ENCODE measurements around the gene SLC6A3.

The SLC6A3 gene

GRCh38 chr5:1411099-1411498 lies 34.1 kb downstream of the SLC6A3 start:
- H3K4me1 ChIP-seq (ENCODE audit: insufficient read depth, low read length, poor library complexity, severe bottlenecking), result peaks cover 6% of the 10 kb centered on the region
- no peaks in the 10 kb centered on the region for H3F3A ChIP-seq (ENCODE audit: low read depth)
- no peaks in the 10 kb centered on the region for H4K20me1 ChIP-seq (ENCODE audit: insufficient read depth, low read length, poor library complexity, severe bottlenecking)
- no peak overlapping the region for H3K4me3 ChIP-seq (ENCODE audit: low read length, poor library complexity, severe bottlenecking)
- no peak overlapping the region for H3K9ac ChIP-seq (ENCODE audit: low read depth, low read length, poor library complexity, severe bottlenecking)
- no peaks in the 10 kb centered on the region for H3K36me3 ChIP-seq (ENCODE audit: insufficient read depth, low read length)
- no peak overlapping the region for H2AFZ ChIP-seq (ENCODE audit: low read length)
- no peaks in the 10 kb centered on the region for H3K79me2 ChIP-seq (ENCODE audit: insufficient read depth, low read length)
- no peaks in the 10 kb centered on the region for H3K9me2 ChIP-seq (replicated peaks; ENCODE audit: low read depth, low read length)
- H3K4me2 ChIP-seq (ENCODE audit: low read depth, low read length, poor library complexity, severe bottlenecking), result no peak overlapping the region
- H3K27me3 ChIP-seq (ENCODE audit: insufficient read depth, low read length, poor library complexity, severe bottlenecking), result no peaks in the 10 kb centered on the region
- TF ChIP-seq EZH2phosphoT487 (IDR thresholded peaks at IDR 0.05; ENCODE audit: borderline replicate concordance), result no peak
- TF ChIP-seq, protein P1, sequence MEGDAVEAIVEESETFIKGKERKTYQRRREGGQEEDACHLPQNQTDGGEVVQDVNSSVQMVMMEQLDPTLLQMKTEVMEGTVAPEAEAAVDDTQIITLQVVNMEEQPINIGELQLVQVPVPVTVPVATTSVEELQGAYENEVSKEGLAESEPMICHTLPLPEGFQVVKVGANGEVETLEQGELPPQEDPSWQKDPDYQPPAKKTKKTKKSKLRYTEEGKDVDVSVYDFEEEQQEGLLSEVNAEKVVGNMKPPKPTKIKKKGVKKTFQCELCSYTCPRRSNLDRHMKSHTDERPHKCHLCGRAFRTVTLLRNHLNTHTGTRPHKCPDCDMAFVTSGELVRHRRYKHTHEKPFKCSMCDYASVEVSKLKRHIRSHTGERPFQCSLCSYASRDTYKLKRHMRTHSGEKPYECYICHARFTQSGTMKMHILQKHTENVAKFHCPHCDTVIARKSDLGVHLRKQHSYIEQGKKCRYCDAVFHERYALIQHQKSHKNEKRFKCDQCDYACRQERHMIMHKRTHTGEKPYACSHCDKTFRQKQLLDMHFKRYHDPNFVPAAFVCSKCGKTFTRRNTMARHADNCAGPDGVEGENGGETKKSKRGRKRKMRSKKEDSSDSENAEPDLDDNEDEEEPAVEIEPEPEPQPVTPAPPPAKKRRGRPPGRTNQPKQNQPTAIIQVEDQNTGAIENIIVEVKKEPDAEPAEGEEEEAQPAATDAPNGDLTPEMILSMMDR (conservative IDR thresholded peaks at IDR 0.05; ENCODE audit: low read length), result no peak
- H3K9me3 ChIP-seq (ENCODE audit: insufficient read depth, low read depth, low read length), result no peaks in the 10 kb centered on the region

GRCh38 chr5:1410156-1411014 lies 34.9 kb downstream of the SLC6A3 start:
- H4K20me1 ChIP-seq (ENCODE audit: insufficient read depth, low read length, poor library complexity, severe bottlenecking), result no peaks in the 10 kb centered on the region
- H3K9me2 ChIP-seq (replicated peaks; ENCODE audit: low read depth, low read length), result no peaks in the 10 kb centered on the region
- H3K9ac ChIP-seq (ENCODE audit: low read depth, low read length, poor library complexity, severe bottlenecking), result no peak overlapping the region
- no peak for TF ChIP-seq EZH2phosphoT487 (IDR thresholded peaks at IDR 0.05; ENCODE audit: borderline replicate concordance)
- TF ChIP-seq, protein P1 (conservative IDR thresholded peaks at IDR 0.05; ENCODE audit: low read length), result no peak
- no peak overlapping the region for H3K4me2 ChIP-seq (ENCODE audit: low read depth, low read length, poor library complexity, severe bottlenecking)
- no peaks in the 10 kb centered on the region for H3K9me3 ChIP-seq (ENCODE audit: insufficient read depth, low read depth, low read length)
- H3K79me2 ChIP-seq (ENCODE audit: insufficient read depth, low read length), result no peaks in the 10 kb centered on the region
- no peaks in the 10 kb centered on the region for H3F3A ChIP-seq (ENCODE audit: low read depth)
- H3K4me3 ChIP-seq (ENCODE audit: low read length, poor library complexity, severe bottlenecking), result no peak overlapping the region
- no peak overlapping the region for H2AFZ ChIP-seq (ENCODE audit: low read length)
- H3K4me1 ChIP-seq (ENCODE audit: insufficient read depth, low read length, poor library complexity, severe bottlenecking), result peaks cover 6% of the 10 kb centered on the region
- no peaks in the 10 kb centered on the region for H3K36me3 ChIP-seq (ENCODE audit: insufficient read depth, low read length)
- H3K27me3 ChIP-seq (ENCODE audit: insufficient read depth, low read length, poor library complexity, severe bottlenecking), result no peaks in the 10 kb centered on the region

- H3F3A ChIP-seq (ENCODE audit: low read depth), result no peaks in the 10 kb centered on the region
- H3K4me2 ChIP-seq (ENCODE audit: low read depth, low read length, poor library complexity, severe bottlenecking), result no peak overlapping the region
- peaks cover 6% of the 10 kb centered on the region for H3K4me1 ChIP-seq (ENCODE audit: insufficient read depth, low read length, poor library complexity, severe bottlenecking)
- no peaks in the 10 kb centered on the region for H3K27me3 ChIP-seq (ENCODE audit: insufficient read depth, low read length, poor library complexity, severe bottlenecking)
- no peaks in the 10 kb centered on the region for H3K36me3 ChIP-seq (ENCODE audit: insufficient read depth, low read length)
- no peak overlapping the region for H2AFZ ChIP-seq (ENCODE audit: low read length)
- H3K9me2 ChIP-seq (replicated peaks; ENCODE audit: low read depth, low read length), result no peaks in the 10 kb centered on the region
- H4K20me1 ChIP-seq (ENCODE audit: insufficient read depth, low read length, poor library complexity, severe bottlenecking), result no peaks in the 10 kb centered on the region
- no peak overlapping the region for H3K9ac ChIP-seq (ENCODE audit: low read depth, low read length, poor library complexity, severe bottlenecking)
- H3K79me2 ChIP-seq (ENCODE audit: insufficient read depth, low read length), result no peaks in the 10 kb centered on the region
- H3K9me3 ChIP-seq (ENCODE audit: insufficient read depth, low read depth, low read length), result no peaks in the 10 kb centered on the region
- no peak overlapping the region for H3K4me3 ChIP-seq (ENCODE audit: low read length, poor library complexity, severe bottlenecking)
- TF ChIP-seq, protein P1 (conservative IDR thresholded peaks at IDR 0.05; ENCODE audit: low read length), result no peak
- no peak for TF ChIP-seq EZH2phosphoT487 (IDR thresholded peaks at IDR 0.05; ENCODE audit: borderline replicate concordance)
Observed at GRCh38 chr5:1409381-1410110, 35.7 kb downstream of the SLC6A3 start.
